Jurkat, Clone E6-1 (cell line): Measurements from ENCODE around the gene SHISA3.

Experiments
- DNase-seq: peaks from one replicate; pipeline ENCODE4 v3.0.0-alpha.2; 2011; ENCODE audit warnings: low read depth, low spot score
- H3K4me3 ChIP-seq: 2 replicates; pipeline ENCODE4 v1.5.1; 2011; ENCODE audit warnings: mild to moderate bottlenecking, low read length, control low read depth, moderate library complexity

SHISA3 gene

DNA sequence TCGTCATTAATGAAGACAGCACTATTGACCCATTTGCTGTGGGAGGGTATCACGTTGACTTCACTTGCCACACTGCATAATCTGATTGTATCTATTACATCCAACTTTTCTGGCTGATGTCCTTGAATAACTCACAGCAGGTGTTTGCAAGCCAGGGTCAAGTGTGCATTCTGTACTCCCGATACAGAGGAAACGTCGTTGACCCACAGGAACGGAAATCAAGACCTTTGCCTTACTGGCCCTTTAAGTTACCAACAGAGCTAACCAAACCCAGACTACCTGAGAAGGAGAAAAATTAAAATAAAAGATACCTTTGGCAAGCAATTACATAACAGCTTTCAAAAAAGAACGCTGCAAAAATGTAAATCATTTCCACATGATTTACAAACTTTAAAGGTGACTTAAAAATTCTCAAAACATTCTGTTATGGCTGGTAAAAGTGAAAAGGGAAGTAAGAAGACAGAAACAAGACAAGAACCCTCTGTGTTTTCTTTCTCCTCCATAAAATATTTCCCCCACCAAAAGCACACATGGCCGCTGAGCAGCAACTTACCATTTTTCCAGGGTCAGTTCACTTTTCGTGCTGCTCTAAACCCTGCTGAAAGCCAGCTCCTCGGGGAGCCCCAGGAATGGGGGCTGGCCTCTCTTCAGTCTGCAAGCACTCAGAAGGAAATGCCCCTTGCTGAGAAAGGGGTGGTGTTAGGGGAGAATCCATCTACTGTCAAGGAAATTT lies 6.5 kb upstream of the SHISA3 start:
- no peak overlapping the region for H3K4me3 ChIP-seq
- DNase-seq, result no peak

DNA sequence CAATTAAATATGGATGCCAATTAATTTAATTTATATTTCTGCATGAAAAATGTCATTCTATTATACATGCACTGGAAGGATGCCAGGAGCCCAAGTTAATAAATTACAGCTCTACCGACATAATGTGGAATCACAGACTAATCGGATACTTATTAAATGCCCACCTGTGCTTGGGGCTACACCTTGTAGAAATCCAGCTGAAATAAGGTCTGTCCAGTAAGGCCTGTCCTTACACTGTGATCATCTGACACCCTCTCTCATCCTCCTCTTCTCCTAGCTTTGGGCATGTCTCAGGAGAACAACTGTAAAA lies 6.0 kb upstream of the SHISA3 start:
- H3K4me3 ChIP-seq, result no peak overlapping the region
- DNase-seq, result no peak

DNA sequence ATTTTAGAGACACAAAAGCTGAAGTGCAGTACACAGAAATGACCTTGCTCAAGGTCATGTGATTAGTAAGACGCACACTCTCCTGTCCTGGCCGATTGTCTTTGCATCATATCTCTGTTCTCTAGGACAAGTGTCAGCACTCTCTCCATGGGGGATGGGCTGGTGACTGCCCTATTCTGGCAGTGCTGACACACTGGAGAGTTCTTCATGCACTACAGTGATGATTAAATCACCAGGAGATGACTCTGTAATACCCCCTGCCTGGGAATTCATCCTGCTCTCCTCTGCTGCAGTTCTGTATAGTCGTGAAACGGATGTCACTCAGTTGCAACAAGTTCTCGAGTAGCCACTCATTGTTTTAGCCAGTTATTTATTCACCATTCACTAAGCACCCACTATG lies 5.3 kb upstream of the SHISA3 start:
- no peak for DNase-seq
- H3K4me3 ChIP-seq, result no peak overlapping the region

DNA sequence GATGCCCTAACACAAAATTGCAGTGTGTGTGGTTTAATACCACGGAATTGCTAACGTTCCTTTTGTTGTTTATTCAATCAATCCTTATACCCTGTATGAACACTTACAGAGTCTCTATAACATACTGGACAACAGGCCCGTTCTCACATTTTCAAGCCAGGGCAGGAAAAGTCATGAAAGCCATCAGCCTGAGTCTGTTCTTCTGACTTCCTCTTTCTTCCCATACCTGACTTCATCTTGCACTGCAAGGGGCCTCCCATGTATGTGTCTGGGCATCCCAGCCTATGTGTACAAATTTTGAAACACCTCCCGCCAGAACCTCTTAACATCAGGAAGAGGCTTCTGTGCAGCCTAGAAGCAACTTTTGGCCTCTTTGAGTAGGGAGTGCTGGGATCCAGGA lies 4.9 kb upstream of the SHISA3 start:
- no peak overlapping the region for H3K4me3 ChIP-seq
- no peak for DNase-seq

DNA sequence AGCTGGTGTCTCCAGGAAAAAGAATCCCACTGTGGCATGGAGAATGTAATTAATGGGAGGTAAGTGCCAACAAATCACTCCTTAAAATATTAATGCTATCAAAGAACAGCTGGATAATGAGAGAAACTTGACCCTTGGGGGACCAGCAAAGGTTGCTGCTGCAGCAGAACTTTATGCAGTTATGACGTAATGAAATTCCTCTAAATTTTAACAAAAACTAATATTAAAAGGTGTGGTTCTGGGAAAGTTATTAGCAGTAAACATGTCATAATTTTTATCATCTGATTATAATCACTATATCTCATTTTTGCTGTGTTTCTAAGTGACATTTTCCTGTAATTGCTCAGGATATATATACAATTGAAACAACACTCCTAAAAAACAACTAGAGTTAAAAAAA lies 1.7 kb upstream of the SHISA3 start:
- no peak overlapping the region for H3K4me3 ChIP-seq
- DNase-seq, result no peak

DNA sequence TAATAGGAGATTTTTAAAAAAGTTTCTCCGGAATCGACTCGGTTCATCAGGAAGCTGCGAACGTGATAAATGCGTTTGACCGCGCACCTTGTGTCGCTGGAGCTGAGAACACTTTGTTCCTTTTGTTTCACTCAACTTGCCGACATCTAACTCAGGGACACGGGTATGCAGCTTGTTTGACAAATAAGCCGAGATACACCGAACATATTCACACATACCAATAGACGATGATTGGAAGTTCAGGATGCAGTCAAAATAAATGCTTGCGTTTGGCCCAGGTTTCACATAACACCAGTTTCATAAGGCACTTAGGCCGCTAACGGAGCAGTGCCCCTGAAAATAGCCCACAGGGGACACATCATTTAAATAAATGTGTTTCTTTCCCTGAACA lies 932 bp upstream of the SHISA3 start:
- DNase-seq, result no peak
- no peak overlapping the region for H3K4me3 ChIP-seq

DNA sequence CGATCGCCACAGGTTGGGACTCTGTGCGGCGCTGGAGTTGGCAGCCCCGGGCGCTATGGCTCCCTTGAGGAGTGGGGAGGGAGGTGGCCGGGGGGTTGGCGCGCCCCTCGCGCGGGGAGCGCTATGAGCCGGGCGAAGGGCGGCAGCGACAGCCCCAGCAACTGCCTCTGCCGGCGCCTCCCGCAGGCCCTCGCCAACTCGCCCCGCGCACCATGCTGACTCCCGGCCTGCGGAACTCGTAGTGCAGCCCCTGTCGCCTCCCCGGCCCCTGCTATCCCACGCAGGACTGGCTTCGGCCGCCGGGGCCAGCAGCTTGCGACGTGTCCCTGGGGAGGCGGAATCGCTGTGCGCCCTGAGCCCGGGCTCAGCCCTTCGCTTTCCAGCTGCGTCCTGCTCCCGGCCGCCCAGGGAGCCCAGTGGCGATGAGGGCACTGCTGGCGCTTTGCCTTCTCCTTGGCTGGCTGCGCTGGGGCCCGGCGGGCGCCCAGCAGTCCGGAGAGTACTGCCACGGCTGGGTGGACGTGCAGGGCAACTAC lies 415 bp downstream of the SHISA3 start:
- H3K4me3 ChIP-seq, result peak overlapping the region; percentile 33
- DNase-seq, result no peak

DNA sequence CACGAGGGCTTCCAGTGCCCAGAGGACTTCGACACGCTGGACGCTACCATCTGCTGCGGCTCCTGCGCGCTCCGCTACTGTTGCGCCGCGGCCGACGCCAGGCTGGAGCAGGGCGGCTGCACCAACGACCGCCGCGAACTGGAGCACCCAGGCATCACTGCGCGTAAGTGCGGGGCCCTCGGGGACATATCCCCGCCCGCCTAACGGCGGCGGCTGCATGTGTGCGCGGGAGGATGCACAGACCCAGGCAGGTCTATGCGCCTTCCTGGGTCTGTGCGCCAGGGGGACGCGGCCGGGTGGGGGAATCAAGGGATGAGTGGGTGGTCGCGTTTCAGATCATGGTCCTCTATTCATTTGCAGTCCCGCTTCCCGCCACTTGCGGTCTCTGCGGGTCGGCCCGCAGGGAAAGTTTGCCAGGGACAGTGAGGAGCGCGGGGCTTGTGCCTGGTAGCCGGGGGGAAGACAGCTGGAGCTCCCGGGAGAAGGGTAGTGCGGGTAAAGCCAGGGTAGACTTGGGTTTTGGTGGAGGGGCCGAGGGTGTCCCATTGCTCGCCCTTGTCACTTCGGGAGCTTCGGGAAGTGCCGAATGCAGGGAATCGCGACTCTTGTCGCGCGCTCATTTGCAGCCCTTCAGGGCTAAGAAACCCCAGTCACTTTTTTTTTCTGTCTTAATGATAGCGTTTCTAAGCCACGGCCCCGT lies 1.0 kb downstream of the SHISA3 start:
- H3K4me3 ChIP-seq, result no peak overlapping the region
- DNase-seq, result no peak

DNA sequence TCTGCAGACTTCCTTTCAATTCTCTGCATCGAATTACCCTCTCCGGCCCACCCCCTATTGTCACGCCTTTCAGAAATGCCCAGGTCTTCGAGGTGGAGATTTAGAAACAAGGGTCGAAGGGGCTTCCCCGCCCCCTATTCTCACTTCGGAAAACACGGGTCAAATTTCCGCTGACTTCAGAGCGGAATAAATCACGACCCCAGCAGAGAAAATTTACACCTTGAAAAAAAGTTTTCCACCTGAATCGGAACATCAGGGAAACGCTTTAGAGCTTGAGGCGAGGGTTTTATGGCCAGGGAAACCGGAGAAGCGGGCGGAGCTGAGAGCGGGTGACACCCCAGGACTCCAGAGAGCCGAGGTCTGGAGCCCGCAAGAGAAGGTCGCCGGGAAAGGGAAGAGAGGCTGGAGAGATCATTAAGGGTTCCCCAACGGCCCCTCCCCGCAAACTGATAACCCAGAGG lies 1.6 kb downstream of the SHISA3 start:
- DNase-seq, result no peak

DNA sequence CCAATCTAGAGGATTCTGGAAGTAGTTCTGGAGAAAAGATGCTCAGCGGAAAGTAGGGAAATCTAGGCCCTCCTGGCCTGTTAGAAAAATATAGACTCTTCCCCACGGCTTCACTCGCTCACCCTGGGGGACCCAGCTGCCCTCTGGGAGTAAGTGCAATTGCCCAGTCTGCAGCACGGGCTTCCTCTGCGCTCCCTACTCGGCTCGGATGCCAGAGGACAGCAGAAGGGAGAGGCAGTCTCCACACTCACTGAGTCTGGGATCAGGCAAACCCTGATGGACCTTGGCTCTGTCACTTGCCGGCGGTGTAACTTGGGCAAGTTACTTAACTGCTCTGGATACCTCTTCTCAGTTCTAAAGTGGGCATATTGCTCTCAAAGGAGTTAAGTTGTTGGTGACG lies 2.1 kb downstream of the SHISA3 start:
- H3K4me3 ChIP-seq, result no peak overlapping the region
- no peak for DNase-seq

More for the DNA sequence above, 1.6 kb downstream of the SHISA3 start:
- no peak overlapping the region for H3K4me3 ChIP-seq

DNA sequence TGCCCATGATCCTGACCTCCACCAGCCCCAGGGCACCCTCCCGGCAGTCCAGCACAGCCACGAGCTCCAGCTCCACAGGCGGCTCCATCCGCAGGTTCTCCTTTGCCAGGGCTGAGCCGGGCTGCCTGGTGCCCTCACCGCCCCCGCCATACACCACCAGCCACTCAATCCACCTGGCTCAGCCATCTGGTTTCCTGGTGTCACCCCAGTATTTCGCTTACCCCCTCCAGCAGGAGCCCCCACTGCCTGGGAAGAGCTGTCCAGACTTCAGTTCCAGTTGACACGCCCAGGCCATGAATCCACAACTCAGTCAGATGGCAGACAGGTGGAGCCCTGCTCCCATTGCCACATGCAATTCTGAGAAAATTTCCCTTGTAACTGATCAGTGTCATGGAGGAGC lies 3.9 kb downstream of the SHISA3 start:
- H3K4me3 ChIP-seq, result no peak overlapping the region
- DNase-seq, result no peak

DNA sequence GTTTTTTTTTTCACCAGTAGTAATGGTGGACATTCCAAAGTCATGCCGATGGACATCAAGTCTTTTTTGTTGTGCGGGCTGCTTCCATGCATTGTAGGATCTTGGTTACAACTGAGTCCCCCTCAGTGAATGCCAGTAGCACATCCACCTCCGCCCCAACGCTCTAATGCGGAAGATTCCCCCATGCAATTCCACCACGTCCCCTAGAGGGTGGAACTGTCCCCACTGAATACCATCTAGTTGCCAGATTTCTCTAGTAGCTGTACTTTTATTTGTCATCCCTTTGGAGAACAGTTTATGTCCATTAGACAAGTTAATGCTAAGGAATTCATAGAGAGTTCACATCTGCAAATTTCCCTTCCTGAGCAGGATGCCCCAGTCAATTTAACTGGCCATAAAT lies 6.7 kb downstream of the SHISA3 start:
- no peak overlapping the region for H3K4me3 ChIP-seq
- DNase-seq, result no peak

DNA sequence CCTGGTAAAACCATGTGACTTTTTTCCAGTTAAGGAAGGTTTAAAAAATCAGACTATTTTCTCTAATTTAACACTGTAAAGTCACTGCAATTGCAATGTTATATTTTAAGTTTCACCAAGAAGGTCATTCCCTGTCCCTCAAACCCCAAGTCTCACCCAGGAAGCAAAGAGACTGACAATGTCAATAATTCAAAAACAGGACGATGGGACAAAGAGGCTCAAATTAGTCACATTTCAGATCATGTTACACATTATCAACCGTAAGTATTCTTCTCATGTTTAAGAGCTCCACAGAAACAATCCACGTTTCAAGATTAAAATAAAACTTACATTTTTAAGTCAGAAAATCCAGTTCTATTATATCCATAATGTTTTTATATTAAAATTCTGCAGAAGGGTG lies 13.2 kb downstream of the SHISA3 start:
- no peak overlapping the region for H3K4me3 ChIP-seq
- DNase-seq, result no peak

DNA sequence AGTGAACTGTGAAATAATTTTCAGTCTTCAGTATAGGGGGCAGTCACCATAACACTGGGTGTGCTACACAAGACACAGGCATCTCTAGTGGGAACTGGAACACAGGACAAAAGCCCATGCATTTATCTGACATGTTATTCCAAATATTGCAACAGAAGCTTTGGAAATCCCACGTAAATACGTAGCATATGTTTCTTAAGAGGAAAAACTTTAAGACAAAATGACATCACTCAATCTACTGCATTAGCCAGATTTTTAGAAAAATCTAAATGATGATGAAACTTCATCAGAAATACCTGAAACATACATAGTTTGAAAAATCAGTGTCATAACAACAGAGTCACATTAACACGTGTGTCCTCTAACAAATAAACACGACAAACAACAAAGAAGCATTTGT lies 14.5 kb downstream of the SHISA3 start:
- no peak for DNase-seq
- no peak overlapping the region for H3K4me3 ChIP-seq

DNA sequence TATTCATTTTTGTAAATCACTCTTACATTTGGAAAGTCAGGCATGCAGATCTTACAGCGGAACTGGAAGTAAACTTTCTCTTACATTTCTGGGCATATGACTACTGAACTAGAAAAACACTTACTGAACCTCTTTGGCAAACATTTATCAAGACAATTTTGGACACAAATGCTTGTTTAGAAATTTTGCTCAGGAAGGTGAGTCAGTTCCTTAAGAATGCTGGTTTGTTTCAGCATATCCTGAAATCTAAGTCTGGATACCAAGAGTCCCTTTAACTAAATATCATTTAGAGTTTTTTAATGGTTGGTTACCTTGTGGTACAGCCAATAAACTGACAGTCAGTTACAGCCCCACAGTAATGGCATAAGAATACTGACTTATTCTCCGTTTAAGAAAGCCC lies 15.0 kb downstream of the SHISA3 start:
- DNase-seq, result no peak
- no peak overlapping the region for H3K4me3 ChIP-seq

DNA sequence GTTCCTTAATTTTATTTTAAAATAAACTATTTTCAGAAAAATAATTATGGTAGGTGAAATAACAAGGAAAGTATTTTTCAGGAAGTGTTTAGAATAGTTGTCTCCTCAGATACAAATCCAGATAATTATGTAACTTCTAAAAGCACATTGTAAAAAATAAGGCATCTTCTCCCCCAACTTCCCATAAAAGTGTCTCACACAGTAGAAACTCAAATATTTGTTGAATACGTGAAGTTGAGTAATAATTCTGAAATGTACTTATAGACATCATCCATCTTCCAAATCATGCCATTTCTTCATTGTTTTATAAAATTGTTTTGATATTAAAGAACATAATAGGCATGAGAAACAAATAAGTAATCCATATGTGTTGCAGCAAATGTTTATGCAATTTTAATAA lies 18.0 kb downstream of the SHISA3 start:
- H3K4me3 ChIP-seq, result no peak overlapping the region
- DNase-seq, result no peak

DNA sequence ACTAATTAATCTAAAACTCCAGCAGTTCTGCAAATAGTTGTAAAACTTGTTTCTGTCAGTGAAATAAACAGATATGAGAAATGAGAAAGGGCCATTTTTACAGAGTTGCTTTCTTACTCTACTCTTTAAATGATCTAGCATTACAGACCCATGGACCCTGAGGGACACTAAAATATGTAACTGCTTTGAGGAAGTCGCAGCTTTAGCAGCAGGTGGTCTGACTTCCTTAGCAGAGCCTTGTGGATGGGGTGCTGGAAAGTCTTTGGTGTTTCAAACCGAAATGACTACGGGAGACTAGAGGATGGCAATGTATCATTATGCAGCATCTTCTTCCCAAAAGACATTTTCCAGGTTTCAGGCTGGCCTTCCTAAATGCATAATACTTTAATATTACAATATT lies 18.7 kb downstream of the SHISA3 start:
- H3K4me3 ChIP-seq, result no peak overlapping the region
- DNase-seq, result no peak

DNA sequence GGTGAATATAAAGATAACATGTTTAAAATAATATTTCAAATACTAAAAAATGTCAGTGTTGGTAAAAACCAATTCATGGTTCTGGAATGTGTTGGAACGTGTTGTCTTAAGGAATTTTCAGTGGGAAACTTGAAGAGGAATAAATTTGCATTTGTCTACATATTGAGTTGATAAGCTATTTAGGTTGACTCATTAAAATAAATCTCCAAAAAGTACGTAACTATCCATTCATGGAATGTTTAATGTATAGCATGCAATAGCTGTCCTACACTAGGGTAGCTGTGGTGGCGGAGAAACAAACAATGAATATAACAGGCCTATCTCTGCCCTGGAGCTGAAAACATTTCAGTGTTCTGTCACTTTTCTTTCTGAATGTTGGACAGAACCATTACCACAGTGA lies 20.3 kb downstream of the SHISA3 start:
- no peak for DNase-seq
- H3K4me3 ChIP-seq, result no peak overlapping the region

DNA sequence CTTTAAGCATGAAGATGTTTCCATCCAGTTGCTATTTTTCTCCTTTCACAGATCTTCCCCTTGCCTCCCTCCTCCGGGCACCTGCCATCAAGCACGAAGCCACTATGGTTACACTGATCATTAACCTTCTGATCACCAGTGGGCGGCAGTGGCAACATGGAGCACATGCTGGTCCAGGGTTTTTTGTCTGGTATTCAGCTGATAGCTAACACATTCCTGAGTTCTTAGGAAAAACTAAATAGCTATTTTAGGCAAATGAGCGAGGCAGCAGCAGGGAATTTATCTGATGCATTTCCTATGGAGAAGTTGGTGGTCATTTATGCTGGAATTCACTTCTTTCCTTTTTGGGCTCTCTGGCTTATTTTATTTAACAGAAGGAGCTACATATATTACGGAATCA lies 22.9 kb downstream of the SHISA3 start:
- no peak for DNase-seq
- H3K4me3 ChIP-seq, result no peak overlapping the region

DNA sequence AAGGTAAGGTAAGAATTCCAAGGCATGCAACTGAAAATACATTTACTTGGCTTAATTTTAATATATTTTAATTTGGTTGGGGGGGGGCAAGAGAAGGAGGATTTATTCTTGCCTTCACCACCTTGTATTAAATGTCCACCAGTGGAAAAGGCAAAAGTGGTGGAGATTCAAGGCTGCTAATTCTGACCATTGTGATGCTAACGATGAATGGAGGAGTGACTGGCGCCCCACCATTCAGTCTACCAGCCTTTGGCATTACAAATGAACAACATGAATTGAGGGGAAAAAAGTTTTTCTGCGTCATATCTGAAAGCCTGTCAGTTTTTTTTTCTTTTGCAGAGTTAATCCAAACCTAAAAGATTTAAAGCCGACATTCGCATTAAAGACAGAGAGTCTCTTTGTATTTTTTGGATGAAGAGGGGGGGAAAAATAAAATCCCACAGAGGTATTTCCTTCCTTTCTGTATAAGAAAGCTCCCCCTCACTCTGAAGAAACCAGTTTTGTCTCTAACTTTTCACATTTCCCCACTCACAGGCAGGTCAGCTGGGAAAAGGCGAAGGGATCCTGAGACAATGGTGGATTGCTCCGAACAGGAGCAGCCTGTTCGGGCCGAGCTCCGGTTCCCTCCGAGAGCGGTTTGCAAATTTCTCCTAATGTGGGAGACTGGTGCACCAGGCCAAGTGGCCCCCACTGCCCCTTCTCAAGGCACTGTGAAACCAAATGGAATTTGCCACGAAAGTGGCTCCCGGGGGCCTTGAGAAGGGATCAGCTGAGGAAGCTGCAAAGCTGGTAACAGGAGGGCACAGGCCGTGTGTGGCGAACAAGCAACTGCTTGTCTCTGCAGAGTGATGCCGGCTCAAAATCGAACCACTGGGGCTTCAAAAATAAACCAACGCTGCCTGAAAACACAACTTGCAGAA lies 28.1 kb downstream of the SHISA3 start:
- no peak for DNase-seq
- H3K4me3 ChIP-seq, result no peak overlapping the region
